T-helper 1 cell treated with Interleukin-12 subunit alpha and Interleukin-12 subunit beta and Interleukin-4 antibody, amounts not matched to agents 30 ng/mL and 1 ng/mL, for 36 hours (primary cell): Measurements from ENCODE around the gene RBBP4. TPM values are rescaled to one million over a fixed set of nuclear protein-coding genes. Genes with fewer than 3 reads are reported as not detected.
"Not testable (repeated sequence)": the region's sequence is repeated elsewhere in the genome, so short reads cannot be mapped to it uniquely, and the experiment has no call there.

Experiments
- intact Hi-C: fragments of 100-400 bp; cut with micrococcal nuclease; formaldehyde crosslinking; loops from one replicate; pipeline ENCODE4 v1.15.1; 2024
- total RNA-seq: library from RNA; stranded (reverse); gene quantifications from 2 replicates; pipeline ENCODE4 v1.2.3, GENCODE V29; 2022

The RBBP4 gene
- total RNA-seq, 1 donor from 2014 or later: 294 TPM

- intact Hi-C loops: no loop called here
These were observed 13.9 kb upstream of the RBBP4 start for GRCh38 chr1:32636914-32637645.

GRCh38 chr1:32639489-32640075, 11.4 kb upstream of the RBBP4 start:
- intact Hi-C loops: no loop called here

DNA sequence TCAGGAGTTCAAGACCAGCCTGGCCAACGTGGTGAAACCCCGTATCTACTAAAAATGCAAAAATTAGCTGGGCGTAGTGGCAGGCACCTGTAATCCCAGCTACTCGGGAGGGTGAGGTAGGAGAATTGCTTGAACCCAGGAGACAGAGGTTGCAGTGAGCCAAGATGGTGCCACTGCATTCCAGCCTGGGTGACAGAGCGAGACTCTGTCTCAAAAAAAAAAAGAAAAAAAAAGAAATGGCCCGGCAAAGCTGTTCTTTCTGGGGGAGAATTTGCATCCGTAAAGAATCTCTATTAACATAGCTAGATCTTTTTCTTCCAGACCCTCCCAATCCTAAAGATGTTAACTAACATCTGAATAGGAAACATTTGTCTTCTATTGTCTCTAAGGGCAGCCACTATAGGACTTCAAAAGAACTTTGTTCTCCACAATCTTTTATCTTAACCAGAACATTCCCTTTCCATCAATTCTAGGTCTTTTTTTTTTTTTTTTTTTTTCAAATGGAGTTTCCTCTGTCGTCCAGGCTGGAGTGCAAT, 8.6 kb upstream of the RBBP4 start:
- intact Hi-C loops: not testable (repeated sequence)

- intact Hi-C loops: no loop called here
These were observed 6.6 kb upstream of the RBBP4 start for GRCh38 chr1:32644426-32644825.

DNA sequence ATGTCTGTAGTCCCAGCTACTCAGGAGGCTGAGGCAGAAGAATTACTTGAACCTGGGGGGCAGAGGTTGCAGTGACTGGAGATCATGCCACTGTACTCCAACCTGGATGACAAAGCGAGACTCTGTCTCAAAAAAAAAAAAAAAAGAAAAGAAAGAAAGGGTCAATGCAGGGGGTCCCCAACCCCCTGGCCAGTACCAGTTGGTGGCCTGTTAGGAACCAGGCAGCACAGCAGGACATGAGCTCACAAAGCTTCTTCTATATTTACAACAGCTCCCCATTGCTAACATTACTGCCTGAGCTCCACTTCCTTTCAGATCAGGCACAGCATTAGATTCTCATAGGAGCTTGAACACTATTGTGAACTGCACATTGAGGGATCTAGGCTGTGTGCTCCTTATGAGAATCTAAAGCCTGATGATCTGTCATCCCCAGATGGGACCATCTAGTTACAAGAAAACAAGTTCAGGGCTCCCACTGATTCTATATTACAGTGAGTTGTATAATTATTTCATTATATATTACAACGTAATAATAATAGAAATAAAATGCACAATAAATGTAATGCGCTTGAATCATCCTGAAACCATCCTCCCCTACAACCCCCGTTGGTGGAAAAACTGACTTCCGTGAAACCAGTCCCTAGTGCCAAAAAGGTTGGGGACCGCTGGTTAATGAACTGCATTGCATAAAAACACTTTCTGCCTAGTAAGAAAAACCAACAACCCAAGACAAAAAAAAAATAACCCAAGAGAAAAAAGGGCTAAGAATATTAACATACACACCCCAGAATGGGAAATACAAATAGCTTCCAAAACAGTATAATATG, 3.5 kb upstream of the RBBP4 start:
- intact Hi-C loops: no loop called here

DNA sequence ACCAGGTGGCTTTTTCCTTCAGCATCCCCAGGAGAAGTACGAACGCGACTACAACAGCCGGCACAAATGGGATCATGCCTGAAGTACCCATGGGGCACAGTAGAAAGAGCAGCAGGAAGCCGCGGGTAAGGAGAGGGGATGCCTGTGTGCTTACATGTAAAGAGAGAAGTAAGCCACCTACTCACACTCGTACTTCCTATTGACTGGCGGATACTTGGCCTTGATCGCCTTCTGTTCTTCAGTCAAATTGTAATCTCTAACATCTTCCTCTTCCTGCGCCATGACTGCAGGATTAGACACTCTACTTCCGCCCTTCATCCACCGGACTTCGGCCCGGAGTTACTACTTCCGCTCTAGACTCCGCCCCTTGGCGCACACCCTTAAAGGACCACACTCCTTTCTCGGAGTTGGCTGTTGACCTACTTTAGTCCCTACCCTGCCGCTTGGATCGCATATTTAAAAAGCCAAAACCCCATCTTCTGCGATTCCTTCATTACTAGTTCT, 708 bp upstream of the RBBP4 start, which contains the start of gene ZBTB8OS:
Gene ZBTB8OS, minus strand, starts transcription at position 303 of the 504 bp plus-strand sequence. Its CDS starts 21 bp downstream, at position 282.
- intact Hi-C loops: loop anchor here (1.0 to 10.0 kb wide), 16 partner anchors 23 to 1353 kb away; partner anchors contain the start of genes AK2, AZIN2, BSDC1 and CCDC28B

GRCh38 chr1:32651461-32652073, 559 bp downstream of the RBBP4 start:
- intact Hi-C loops: loop anchor here (1.0 to 10.0 kb wide), 11 partner anchors 39 to 1355 kb away; partner anchors contain the start of genes AK2, AZIN2, CCDC28B and KHDRBS1

DNA sequence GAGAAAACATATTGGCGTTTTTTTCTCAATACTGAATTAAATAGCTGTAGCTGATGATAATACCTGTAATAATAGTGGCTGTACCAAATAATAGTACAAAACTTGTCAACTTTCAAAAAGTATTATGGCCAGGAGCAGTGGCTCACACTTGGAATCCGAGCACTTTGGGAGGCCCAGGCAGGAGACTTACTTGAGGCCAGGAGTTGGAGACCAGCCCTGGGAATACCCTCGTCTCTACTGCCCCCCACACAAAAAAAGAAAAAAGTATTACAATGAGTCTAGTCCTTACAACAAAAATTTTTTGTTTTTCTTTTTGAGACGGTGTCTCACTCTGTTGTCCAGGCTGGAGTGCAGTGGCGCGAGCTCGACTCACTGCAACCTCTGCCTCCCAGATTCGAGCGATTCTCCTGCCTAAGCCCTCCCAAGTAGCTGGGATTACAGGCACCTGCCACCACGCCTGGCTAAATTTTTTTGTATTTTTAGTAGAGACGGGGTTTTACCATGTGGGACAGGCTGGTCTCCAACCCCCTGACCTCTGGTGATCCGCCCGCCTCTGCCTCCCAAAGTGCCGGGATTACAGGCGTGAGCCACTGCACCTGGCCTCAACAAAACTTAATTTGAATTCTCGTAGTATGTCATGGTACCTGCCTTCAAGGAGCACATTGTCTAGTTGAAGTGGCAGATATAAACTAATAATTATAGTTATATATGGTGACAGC, 1.4 kb downstream of the RBBP4 start:
- intact Hi-C loops: loop anchor here (5.0 to 10.0 kb wide), 3 partner anchors 40 to 710 kb away; partner anchors contain the start of gene KHDRBS1

GRCh38 chr1:32659581-32659980, 8.6 kb downstream of the RBBP4 start:
- intact Hi-C loops: loop anchor here (10.0 kb wide), 1 partner anchor 645 kb away; the partner anchor contains the start of gene KHDRBS1

DNA sequence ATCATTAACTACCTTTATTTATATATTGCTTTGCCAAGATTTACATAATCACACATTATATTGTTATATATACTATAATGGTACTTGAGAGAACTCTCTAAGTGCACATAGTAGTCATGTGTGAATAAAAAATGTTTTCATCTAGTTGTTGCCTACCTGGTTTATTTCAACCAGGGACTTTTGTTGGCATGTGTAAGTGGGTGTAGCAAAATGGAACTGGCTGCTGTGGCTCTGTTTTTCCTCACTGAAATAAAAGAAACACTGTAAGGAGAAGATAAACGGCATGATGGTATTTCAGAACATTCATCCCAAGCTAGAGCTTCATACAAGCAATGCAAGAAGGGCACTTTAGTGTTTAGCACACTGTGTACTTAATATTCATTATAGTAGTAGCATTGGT, 14.9 kb downstream of the RBBP4 start:
- intact Hi-C loops: no loop called here

GRCh38 chr1:32666901-32667566, 16.0 kb downstream of the RBBP4 start:
- intact Hi-C loops: no loop called here

- intact Hi-C loops: not testable (repeated sequence)
These were observed 17.7 kb downstream of the RBBP4 start for GRCh38 chr1:32668716-32669115.

- intact Hi-C loops: no loop called here
These were observed 25.9 kb downstream of the RBBP4 start for GRCh38 chr1:32676945-32677344.

GRCh38 chr1:32679993-32680392, 29.0 kb downstream of the RBBP4 start:
- intact Hi-C loops: not testable (repeated sequence)

GRCh38 chr1:32680642-32681041, 29.6 kb downstream of the RBBP4 start:
- intact Hi-C loops: no loop called here

DNA sequence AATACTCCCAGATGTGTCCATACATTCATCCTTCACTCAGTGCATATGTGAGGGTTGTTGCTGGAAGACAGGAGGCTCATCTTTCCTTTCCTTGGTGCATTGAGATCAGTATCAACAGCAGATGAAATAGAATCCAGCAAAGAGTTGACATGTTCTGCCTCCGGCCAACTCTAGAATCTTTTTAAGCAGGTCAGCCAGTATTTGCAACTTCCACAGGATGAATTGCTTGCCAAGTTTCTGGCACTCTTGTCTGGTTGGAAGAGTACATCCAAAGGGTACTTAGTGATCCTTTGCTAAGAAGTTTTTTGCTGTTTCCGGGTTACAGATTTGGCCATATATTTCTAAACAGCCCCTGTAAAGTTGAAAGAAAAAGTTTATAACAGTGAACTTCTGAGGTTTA, 30.5 kb downstream of the RBBP4 start:
- intact Hi-C loops: no loop called here

DNA sequence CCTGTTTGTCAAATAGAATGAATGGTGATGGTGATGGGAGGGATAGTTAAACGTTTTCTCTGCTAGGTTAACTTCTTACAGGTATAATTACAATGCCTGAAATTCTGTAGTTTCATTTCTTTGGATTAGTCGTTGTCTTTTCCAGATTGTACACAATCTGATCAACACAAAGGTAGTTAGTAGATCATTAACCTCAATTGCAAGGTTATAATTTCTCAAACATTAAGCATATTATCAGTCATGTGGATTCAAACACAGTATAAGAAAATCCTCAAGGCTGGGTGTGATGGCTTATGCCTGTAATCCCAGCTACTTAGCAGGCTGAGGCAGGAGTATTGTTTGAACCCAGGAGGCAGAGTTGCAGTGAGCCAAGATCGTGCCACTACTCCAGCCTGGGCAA, 31.0 kb downstream of the RBBP4 start:
- intact Hi-C loops: no loop called here

DNA sequence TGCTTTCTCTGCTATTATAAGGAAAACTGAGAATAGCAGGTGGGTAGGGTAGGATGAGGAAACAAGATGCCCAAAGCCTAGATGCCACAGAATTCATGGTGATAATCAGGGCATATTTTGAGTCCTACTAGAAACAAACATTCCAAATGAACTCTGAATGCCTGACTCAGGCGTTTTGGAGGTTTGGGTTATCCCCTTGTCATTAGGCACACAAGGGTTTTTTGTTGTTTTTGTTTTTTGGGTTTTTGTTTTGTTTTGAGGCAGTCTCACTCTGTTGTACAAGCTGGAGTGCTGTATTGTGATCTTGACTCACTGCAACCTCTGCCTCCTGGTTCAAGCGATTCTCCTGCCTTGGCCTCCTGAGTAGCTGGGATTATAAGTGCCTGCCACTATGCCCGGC, 32.4 kb downstream of the RBBP4 start:
- intact Hi-C loops: no loop called here

DNA sequence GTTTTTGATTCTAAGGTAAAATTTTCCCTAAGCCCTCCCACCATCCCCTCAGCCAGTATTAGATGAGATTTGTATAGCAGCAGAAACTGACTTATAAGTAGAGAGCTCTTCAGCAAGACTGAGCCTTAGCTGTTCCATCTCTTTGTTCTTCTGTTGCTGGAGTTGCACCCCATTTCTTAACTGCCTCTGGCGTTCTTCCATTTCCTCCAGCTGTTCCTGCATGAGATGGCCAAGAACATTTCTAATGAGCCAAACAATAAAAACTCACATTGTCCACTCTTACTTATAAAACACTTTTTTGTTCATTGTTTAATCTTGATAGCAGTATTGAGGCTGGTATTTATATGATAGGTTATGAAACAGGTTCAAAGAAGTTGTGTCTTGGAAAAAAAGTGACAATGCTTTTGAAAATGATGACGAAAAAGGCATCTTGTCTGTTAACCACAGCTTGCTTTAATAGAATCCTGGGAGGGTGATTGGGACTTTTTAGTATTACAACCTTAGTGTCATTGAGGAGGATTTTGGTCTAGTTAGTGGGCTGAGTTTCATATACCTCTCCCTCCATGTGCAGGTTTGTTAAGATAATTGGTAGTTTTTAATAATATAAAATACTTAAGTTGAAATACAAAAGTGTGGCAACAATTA, 33.3 kb downstream of the RBBP4 start:
- intact Hi-C loops: no loop called here
